Spleen (tissue), 11 donors: ENCODE results near the gene CACNA1C. TPM values are rescaled to one million over a fixed set of nuclear protein-coding genes. Genes with fewer than 3 reads are reported as not detected.

Experiments used
- DNase-seq: peaks from one replicate; pipeline ENCODE4 v3.0.0-alpha.2; 2020
- H3K27ac ChIP-seq, 8 donors: fragments of 200-600 bp; sonication (generic) in 7 of 8; 1 replicate in 4 of 8; 2 replicates in 4 of 8; pipeline versions ENCODE4 v1.5.0 to v1.8.0; 2016 to 2021; ENCODE audit warnings: inconsistent platforms in 4 of 8, mild to moderate bottlenecking in 4 of 8, moderate library complexity in 1 of 8
- H3K27me3 ChIP-seq, 7 donors: fragments of 200-600 bp; sonication (generic) in 6 of 7; replicated peaks in 1 of 7; 1 replicate in 4 of 7; 2 replicates in 3 of 7; pipeline versions ENCODE4 v1.5.0 to v1.8.0; 2016 to 2021; ENCODE audit warnings: inconsistent platforms in 3 of 7, mild to moderate bottlenecking in 1 of 7
- H3K36me3 ChIP-seq, 6 donors: fragments of 200-600 bp; sonication (generic) in 5 of 6; 1 replicate in 4 of 6; 2 replicates in 2 of 6; pipeline versions ENCODE4 v1.5.0 to v1.8.0; 2016 to 2021; ENCODE audit warnings: inconsistent platforms in 2 of 6
- H3K4me1 ChIP-seq, 6 donors: fragments of 200-600 bp; sonication (generic) in 5 of 6; 1 replicate in 3 of 6; 2 replicates in 3 of 6; pipeline versions ENCODE4 v1.5.0 to v1.8.0; 2016 to 2021; ENCODE audit warnings: inconsistent platforms in 3 of 6
- H3K4me3 ChIP-seq, 8 donors: fragments of 200-600 bp; sonication (generic) in 7 of 8; 1 replicate in 4 of 8; 2 replicates in 4 of 8; pipeline versions ENCODE4 v1.5.0 to v1.8.0; 2016 to 2021; ENCODE audit warnings: inconsistent platforms in 4 of 8, mild to moderate bottlenecking in 4 of 8, moderate library complexity in 2 of 8
- H3K9me3 ChIP-seq, 8 donors: fragments of 200-600 bp; sonication (generic) in 7 of 8; 1 replicate in 4 of 8; 2 replicates in 4 of 8; pipeline versions ENCODE4 v1.5.0 to v1.8.0; 2016 to 2021; ENCODE audit warnings: inconsistent platforms in 4 of 8
- POLR2A ChIP-seq, 3 donors: fragments of 450-650 bp; IDR thresholded peaks; one replicate each; pipeline ENCODE4 v1.5.1; 2017; ENCODE audit warnings: antibody characterized with exemption in 3 of 3, mild to moderate bottlenecking in 1 of 3
- POLR2AphosphoS5 ChIP-seq, 3 donors: sonication (generic); formaldehyde crosslinking; IDR thresholded peaks; one replicate each; pipeline ENCODE4 v1.5.1; 2017; ENCODE audit warnings: antibody characterized with exemption in 3 of 3
- WGBS, 5 donors: extraction: QIAGEN DNeasy Blood & Tissue Kit in 3 of 5; methylation state at CpG; one replicate each; pipeline versions ENCODE4 v1.1.5 to v1.1.7; 2013 to 2018; 5-methylcytosine and 5-hydroxymethylcytosine counted together
- intact Hi-C: fragments of 100-400 bp; cut with DNase I; formaldehyde crosslinking; loops from one replicate; pipeline ENCODE4 v1.15.0; 2023; ENCODE audit warnings: low total_unique reads
- polyA plus RNA-seq, 3 donors: library from polyadenylated mRNA; stranded (reverse); fragments of 200-250 nt; gene quantifications; one replicate each; pipeline ENCODE4 v1.2.1, GENCODE V29; 2013
- total RNA-seq, 7 donors: library from RNA; depleted of rRNA in 3 of 7; stranded (reverse); fragments of >200 nt in 3 of 7; fragmentation: NEBNext Ultra II Directional in 4 of 7; extraction: Animal tissue kit (Norgen Biotek cat#: 25700) in 4 of 7; gene quantifications; one replicate each; pipeline versions ENCODE4 v1.1.0 to v1.2.1, GENCODE V29; 2016 to 2021
- TF ChIP-seq, protein P1 (sequence below), 11 experiments: fragments of 200-600 bp in 7 of 11; fragments of 450-650 bp in 4 of 11; sonication (generic) in 4 of 11; IDR thresholded peaks in 8 of 11; conservative IDR thresholded peaks in 3 of 11; 1 replicate in 7 of 11; 2 replicates in 4 of 11; pipeline versions ENCODE4 v1.4.0 to v1.8.0; 2016 to 2021; ENCODE audit warnings: antibody characterized with exemption in 11 of 11, inconsistent platforms in 4 of 11, mild to moderate bottlenecking in 1 of 11
- donor health status: healthy with polysubstance abuse.
- donor health status: DM: no; HTN: no; CAD: no; lungs with moderate emphysema.
- donor health status: DM: no; HTN: no; CAD: no.
- donor health status: Bipolar disorder and iron deficiency.
- donor health status: healthy.
- donor health status: DM: no; HTN: no; CAD: no.
- donor health status: DM: yes; HTN: yes; CAD: no.

Gene CACNA1C
- total and polyA plus RNA-seq, 10 donors = 0.67 to 27.6 (median 18.4) TPM

DNA sequence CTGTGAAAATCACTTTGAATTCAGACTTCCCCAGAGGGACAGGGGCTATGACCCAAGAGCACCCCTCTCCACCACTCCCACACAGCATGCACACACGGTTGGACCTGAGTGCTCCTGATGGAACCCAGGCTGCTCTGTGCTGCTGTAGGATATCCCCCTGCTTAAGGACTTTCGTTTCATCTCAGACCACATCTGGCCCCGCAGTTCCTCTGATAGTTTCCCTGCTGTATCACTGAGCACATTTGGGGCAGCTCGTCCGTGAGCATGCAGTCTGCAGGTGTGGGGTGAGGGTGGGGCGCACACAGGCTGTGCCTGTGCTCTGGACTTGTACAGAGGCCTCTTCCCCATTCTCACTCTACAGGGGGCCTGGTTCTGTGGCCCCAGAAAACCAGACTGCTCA lies 396.8 kb downstream of the CACNA1C start:
- H3K4me1 ChIP-seq = peaks cover 0 to 24% (median 8%) of the 10 kb centered on the region in 6 donors
- no peak overlapping the region for H3K4me3 ChIP-seq
- no peak for TF ChIP-seq POLR2A (IDR thresholded peaks at IDR 0.05)
- TF ChIP-seq POLR2AphosphoS5 (IDR thresholded peaks at IDR 0.05) = no peak
- TF ChIP-seq, protein P1, sequence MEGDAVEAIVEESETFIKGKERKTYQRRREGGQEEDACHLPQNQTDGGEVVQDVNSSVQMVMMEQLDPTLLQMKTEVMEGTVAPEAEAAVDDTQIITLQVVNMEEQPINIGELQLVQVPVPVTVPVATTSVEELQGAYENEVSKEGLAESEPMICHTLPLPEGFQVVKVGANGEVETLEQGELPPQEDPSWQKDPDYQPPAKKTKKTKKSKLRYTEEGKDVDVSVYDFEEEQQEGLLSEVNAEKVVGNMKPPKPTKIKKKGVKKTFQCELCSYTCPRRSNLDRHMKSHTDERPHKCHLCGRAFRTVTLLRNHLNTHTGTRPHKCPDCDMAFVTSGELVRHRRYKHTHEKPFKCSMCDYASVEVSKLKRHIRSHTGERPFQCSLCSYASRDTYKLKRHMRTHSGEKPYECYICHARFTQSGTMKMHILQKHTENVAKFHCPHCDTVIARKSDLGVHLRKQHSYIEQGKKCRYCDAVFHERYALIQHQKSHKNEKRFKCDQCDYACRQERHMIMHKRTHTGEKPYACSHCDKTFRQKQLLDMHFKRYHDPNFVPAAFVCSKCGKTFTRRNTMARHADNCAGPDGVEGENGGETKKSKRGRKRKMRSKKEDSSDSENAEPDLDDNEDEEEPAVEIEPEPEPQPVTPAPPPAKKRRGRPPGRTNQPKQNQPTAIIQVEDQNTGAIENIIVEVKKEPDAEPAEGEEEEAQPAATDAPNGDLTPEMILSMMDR (IDR thresholded peaks at IDR 0.05 in 8 of 11, conservative IDR thresholded peaks at IDR 0.05 in 3 of 11) = no peak
- H3K36me3 ChIP-seq = no peaks in the 10 kb centered on the region
- intact Hi-C loops = no loop called here
- H3K9me3 ChIP-seq = no peaks in the 10 kb centered on the region
- 18 to 26% (median 23%) methylated on average over 5 to 6 of the region's 6 CpGs for WGBS, 5 donors
- peak overlapping the region in 2 of 8 donors; percentile 28 to 44 for H3K27ac ChIP-seq
- no peaks in the 10 kb centered on the region for H3K27me3 ChIP-seq
- no peak for DNase-seq

DNA sequence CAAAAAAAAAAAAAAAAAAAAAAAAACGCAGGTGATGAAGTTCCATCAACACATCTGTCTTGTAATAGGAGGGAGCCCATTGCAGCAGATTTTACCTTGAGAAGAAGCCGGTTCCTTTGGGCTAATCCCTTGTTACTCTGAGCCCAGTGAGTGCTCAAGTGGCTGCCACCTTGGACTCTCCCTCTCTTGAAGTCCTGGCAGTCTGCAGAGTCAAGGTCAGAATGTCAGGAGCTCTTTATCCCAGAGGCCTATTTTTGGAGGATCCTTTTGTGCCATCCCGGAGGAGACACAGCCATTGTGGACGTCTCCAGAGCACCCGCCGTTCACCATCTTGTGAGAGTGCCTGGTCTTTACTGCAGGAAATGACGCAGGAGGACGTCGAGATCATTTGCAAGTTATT lies 397.8 kb downstream of the CACNA1C start:
- 71 to 87% (median 87%) methylated on average over 9 of the region's 9 CpGs for WGBS, 5 donors
- Histone ChIP-seq H3K9me3 (no peaks in the 10 kb centered on the region), H3K27me3 (no peaks in the 10 kb centered on the region), H3K27ac (no peak overlapping the region), H3K36me3 (no peaks in the 10 kb centered on the region), H3K4me3 (no peak overlapping the region), H3K4me1 (peaks cover 0 to 24% (median 8%) of the 10 kb centered on the region in 6 donors)
- TF ChIP-seq POLR2A (IDR thresholded peaks at IDR 0.05) (no peak), POLR2AphosphoS5 (IDR thresholded peaks at IDR 0.05) (no peak)
- TF ChIP-seq, protein P1 (IDR thresholded peaks at IDR 0.05 in 8 of 11, conservative IDR thresholded peaks at IDR 0.05 in 3 of 11) = no peak
- intact Hi-C loops = no loop called here
- DNase-seq = no peak

DNA sequence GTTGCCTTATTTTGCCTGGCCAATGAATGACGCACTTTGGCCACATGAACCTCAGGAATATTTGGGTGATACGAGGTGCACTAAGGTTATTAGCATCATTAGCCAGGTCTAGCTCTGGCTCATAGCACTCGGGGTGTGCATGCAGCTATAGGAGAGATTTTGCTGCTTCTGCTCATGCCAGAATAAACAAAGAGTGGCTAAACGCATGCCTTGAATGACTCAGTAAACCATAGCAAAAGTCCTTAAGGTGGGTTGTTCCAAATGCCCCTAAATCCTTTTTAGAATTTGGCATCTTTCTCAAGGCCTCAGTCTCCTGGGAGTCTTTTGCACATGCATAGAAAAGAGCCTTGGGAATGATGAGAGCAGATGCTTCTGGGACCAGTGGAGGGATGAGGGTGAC lies 398.2 kb downstream of the CACNA1C start:
- no peak overlapping the region for H3K27ac ChIP-seq
- 88 to 96% (median 94%) methylated on average over 4 of the region's 4 CpGs for WGBS, 5 donors
- no peak overlapping the region for H3K4me3 ChIP-seq
- H3K36me3 ChIP-seq = no peaks in the 10 kb centered on the region
- no peak for DNase-seq
- peaks cover 0 to 24% (median 8%) of the 10 kb centered on the region in 6 donors for H3K4me1 ChIP-seq
- H3K27me3 ChIP-seq = no peaks in the 10 kb centered on the region
- H3K9me3 ChIP-seq = no peaks in the 10 kb centered on the region
- TF ChIP-seq, protein P1 (IDR thresholded peaks at IDR 0.05 in 8 of 11, conservative IDR thresholded peaks at IDR 0.05 in 3 of 11) = no peak
- TF ChIP-seq POLR2AphosphoS5 (IDR thresholded peaks at IDR 0.05) (no peak), POLR2A (IDR thresholded peaks at IDR 0.05) (no peak)
- intact Hi-C loops = no loop called here

DNA sequence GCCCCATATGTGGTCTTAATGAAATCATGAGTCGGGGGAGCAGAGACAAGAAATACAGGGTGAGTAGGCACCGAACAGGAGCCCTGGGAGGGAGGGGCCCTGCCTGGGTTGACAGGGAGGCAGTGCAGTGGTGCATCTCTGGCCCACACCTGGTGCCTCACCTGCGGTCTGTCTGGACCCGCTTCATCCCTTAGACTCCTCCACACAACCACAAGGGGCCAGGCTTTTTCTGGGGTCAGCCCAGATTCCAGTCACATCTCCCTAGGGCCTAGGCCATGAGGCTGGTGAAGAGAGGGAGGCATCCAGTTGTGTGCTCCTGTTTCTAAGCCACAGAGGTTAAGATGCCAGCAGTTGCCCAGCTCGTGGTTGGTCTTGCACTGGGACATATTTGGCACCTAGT lies 398.7 kb downstream of the CACNA1C start:
- TF ChIP-seq, protein P1 (IDR thresholded peaks at IDR 0.05 in 8 of 11, conservative IDR thresholded peaks at IDR 0.05 in 3 of 11) = no peak
- TF ChIP-seq POLR2A (IDR thresholded peaks at IDR 0.05) (no peak), POLR2AphosphoS5 (IDR thresholded peaks at IDR 0.05) (no peak)
- intact Hi-C loops = no loop called here
- Histone ChIP-seq H3K9me3 (no peaks in the 10 kb centered on the region), H3K4me3 (no peak overlapping the region), H3K36me3 (no peaks in the 10 kb centered on the region), H3K27me3 (no peaks in the 10 kb centered on the region), H3K4me1 (peaks cover 0 to 24% (median 8%) of the 10 kb centered on the region in 6 donors), H3K27ac (no peak overlapping the region)
- no peak for DNase-seq
- 81 to 89% (median 88%) methylated on average over 4 to 5 of the region's 5 CpGs for WGBS, 5 donors
